GM04504 (cell line): ENCODE measurements around the gene CCDC142.
"Not testable (repeated sequence)": the region's sequence is repeated elsewhere in the genome, so short reads cannot be mapped to it uniquely, and the experiment has no call there.

Experiments used
- DNase-seq: peaks from one replicate; pipeline ENCODE4 v3.0.0-alpha.2; 2012; ENCODE audit warnings: low read depth

CCDC142 gene

GRCh38 chr2:74442483-74443297 lies 40.1 kb downstream of the CCDC142 start:
- DNase-seq, result not testable (repeated sequence)

DNA sequence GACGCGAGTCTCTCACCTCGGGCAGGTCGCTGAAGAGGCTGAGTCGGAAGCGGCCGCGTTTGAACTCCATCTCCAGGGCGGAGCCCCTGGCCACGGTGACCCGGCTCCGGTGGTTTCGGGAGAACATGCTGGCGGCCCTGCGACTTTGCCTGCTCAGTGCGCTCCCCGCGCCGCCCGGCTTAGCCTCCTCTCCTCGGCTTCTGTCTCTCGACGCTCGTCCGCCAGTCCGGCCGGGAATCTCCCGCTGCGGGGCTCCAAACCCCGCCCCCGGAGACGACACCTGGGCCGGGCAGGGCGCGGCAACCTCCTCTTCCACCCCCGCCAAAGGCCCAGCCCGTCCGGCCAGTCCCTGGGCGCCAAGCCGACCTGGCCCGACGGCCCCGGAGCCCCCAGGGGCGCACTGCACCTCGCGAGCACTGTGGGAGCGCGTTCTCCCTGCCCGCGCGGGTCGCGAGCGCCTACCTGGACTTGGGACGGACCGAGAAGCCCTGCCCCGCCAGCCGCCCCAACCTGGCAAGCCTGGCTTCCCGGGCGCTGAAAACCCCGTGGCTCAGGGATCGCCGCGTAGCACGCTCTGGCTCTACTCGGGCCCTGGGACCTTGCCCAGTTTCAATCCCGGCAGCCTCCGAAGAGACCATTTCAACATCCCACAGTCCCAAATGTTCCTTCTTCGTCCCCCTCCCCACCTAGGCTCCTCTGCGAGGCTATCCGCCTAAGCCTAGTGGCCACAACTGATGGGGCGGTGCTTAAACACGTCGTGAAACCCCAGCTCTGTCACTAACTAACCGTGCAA lies 40.9 kb downstream of the CCDC142 start, which contains the start of gene RTKN:
Gene RTKN (minus strand): TSS at position 248 of the 793 bp plus-strand sequence. CDS start 121 bp downstream, at position 127.
- no peak for DNase-seq

DNA sequence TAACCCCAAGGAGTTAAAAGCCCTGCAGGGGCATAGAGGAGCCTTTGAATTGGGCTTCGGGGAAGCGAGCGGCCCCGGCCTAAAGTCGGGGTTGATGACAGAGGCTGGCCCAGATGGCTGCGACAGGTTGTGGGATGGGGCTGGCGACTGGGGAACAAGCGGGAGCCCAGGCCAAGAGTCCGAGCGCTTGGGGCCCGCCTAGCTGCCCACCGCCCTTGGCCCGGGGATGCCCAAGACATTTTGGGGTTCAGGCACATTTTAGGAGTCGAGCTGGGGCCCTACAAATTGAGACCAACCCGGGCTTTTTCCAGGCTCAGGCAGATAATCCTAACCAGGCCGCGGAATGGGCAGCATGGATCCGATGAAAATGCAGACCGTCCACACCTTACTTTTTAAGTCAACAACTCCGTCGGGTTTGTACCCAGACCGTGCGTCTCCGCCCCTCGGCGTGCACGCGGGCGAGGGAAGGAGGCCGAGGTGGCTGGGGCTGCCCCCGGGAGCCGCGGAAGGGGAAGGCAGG lies 41.6 kb downstream of the CCDC142 start:
- DNase-seq, result no peak

DNA sequence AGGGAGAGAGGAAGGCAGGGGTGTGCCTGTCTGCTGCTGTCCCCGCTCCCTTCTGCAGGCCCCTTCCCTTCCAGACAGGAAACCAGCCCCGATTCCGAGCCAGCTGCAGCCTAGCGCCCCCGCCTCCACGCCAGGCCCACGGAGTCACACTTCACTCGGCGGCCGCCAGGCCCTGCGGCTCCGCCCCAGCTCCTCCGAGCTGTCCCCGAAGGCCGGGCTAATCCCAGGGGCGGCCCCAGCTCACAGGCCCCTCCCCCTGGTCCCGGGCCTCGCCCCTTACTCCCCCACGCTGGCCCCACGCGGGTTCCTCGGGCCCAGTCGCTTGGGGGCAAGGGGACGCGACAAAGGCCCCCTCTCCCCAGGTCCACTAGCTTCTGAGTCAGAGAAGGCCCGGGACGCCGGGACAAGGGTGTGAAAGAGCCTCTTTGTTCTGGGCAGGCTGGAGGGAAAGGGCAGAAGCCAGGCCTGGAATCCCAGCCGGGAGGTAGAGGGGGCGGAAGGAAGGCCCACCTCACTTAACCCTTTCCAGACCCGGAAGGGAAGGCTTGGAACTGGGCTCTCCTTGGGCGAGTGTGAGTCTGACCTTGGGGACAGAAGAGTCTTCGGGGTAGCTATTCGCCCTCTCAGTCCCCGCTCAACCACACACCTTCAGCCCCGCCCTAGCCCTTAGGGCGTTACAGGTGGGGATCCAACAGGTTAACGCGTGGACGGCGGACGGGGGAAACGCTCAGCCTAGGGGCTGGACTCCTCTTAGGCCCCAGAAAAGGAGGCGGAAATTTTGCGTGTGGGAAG lies 42.2 kb downstream of the CCDC142 start:
- DNase-seq, result peak; percentile 57

- no peak for DNase-seq
These were observed 42.9 kb downstream of the CCDC142 start for GRCh38 chr2:74439803-74440377.

DNA sequence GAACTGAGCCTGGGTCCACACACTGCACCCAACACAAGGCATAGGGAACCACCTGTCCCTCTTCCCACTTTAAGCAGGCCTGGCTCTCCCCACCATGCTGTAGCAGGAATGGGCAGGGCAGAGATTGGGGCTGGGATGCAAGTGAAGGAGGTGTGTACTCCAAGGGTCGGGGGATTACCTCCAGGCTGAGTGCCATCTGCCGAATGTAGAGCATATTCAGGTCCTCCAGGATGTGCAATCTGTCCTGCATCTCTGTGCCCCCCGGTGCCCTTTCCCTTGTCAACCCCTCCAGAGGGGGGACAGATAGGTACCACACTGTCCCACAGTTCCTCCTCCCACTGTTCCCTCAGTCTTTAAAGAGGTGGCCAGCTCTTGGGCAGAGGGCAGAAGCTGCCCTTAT lies 43.4 kb downstream of the CCDC142 start:
- no peak for DNase-seq

DNA sequence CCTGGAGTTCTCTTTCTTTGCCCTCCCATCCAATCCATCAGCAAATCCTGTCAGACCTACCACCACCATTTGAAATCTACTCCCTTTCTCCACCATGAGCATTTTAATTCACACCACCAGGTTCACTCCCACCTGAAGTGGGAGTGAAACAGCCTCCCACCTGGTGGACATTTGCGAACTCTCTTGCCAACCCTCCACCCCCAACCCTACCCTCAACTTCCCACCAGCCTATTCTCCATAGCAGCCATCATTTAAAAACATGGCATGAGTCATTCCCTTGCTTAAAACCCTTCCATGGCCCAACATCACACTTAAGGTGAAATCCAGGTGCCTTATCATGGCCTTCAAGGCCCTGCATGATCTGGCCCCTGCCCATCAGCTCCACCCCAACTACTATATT lies 44.5 kb downstream of the CCDC142 start:
- DNase-seq, result no peak

GRCh38 chr2:74436848-74437695 lies 45.7 kb downstream of the CCDC142 start:
- no peak for DNase-seq

DNA sequence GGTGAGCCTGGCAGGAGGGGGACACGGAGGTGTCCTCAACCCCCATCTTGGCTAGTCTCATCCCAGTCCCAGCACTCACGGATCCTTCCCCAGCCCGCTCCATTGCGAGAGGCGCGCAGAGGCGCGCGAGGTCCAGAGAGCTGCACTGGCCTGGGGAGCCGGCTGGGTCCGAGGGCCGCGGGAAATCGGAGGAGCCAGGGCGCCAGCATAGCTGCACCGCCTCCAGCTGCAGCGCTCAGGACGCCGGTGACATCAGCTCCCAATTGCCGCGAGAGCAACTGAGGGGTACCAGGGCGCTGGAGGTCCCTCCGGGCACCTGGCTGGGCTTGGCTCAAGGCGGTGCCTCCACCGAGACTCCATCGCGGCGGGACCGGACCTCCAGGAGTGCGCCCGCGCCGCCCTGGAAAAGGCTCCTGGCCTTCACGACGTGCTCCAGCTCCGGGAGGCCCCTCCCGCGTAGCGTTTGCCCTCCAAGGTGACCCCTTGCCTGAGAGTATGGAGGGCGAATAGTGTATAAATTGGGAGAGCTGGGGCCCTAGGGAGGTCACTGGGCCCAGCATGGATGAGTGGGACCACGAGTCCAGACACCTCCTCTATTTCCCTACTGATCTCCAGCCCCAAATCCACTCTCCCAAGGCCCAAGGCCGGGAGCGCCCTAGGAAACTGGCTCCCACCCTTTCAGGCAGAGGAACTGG lies 46.5 kb downstream of the CCDC142 start:
- no peak for DNase-seq

DNA sequence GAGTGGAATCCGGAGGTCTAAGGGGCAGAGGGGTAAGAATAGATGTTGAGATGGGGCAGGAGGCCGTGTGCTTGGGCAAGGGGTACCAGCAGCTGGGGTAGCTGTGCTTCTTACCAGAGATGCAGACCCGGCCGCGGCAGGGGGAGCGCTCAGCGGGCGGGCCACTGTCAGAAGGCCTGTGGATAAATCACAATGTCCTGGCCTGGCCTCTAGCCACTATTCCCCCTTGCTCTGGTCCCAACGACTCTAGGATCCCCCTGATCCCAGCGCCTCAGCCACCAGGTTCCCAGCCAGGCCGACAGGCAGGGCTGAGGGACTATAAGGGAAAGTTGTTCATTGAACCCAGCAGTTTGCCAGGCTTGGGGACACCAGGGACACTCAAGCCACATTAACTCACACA lies 52.3 kb downstream of the CCDC142 start:
- DNase-seq, result no peak

DNA sequence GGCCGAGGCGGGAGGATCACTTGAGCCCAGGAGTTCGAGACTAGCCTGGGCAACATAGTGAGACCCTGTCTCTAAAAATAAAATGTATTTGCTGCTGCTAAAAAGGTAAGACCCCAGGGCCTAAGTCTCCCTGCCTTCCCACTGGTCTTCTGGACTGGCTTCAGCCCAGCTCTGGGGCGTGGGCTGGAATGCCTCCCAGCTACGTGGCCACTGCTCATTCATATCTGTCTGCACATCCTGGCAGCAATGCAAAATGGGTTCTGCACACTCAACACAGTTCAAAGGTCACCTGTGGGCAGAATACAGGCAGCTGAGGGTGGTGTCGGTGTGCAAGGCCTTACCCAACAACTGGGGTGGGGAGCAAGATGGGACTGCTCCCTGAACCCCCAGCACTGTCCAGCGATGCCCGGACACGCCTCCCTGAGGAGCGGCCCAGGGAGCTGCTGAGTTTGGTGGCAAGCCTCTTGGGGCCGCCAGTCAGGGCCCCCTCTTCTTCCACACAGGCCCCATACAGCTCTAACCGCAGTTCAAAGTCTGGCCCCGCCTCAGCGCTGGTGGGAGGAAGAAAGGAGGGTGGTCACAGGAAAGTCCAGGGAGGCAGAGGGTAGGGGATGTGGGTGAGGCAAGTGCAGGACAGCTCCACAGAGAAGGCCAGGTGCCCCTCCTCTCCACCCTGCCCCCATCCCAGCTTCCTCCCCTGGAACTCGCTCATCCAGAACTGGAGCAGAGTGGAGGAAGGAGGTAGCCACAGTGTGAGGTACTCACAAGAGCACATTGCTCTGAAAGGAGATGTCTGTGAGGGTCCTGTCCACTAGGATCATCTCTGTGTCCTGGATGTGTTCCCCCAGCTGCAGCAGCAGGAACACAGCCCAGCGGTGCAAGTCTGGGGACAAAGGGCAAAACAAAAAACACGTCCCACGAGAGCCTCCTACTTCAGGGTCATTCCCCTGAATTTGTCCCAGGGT lies 53.0 kb downstream of the CCDC142 start:
- DNase-seq, result no peak

DNA sequence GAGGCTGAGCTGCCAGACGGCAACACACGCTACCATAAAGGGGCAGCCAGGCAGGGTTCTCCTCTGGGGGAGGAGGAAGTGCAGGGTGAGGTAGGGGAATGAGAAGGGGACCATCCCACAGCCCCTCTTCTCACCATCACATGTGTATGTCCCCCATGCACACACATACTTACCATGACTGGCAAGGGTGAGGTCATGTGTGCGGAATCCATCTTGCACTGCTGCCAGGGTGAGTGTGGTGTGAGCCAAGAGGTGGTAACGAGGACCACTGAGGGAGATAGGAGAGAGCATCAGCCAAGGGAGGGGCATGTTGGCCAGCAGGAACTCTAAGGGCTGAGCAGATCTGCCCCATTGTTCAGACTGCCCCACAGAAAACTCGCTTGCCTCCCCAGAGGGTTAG lies 54.1 kb downstream of the CCDC142 start:
- DNase-seq, result no peak

- DNase-seq, result no peak
These were observed 55.2 kb downstream of the CCDC142 start for GRCh38 chr2:74427551-74427950.

GRCh38 chr2:74426181-74426758 lies 56.5 kb downstream of the CCDC142 start:
- no peak for DNase-seq

- no peak for DNase-seq
These were observed 57.3 kb downstream of the CCDC142 start for GRCh38 chr2:74425523-74425922.

GRCh38 chr2:74424995-74425406 lies 57.8 kb downstream of the CCDC142 start:
- no peak for DNase-seq

DNA sequence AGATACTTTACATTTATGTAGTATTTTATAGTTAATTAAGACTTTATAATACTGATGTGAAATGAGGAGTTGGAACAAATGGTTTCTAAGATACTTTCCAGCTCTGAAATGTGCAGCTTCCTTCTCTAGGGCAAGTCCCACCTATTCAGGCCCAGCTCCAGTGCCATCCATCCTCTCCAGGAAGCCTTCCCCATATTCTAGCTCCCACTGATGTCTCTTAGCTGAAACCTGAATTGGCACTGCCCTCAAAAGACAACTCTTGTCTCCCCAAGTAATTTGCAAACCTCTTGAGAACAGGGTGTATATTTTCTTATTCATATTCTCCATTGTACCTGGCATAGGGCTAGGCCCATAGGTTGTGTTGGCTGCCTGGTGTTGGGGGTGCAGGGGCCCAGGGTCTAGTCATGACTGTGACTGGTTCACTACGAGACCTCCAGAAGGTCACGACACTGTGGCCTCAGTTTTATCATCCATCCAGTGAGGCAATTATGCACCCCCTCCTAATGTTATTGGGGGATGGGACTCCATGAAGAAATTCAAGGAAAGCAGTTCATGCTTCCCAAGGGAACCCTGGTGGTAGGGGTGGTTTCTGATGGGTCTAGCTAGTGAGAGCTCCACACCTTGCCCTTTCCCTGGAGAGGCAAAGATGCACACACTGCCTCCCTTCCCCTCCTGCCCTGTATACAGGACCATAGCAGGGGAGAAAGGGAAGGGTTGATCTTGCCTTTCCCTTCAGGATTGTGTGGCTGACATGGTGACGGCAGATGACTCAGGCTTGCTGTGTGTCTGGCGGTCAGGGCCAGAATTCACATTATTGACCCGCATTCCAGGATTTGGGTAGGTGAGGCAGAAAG lies 58.4 kb downstream of the CCDC142 start:
- DNase-seq, result no peak
